ENCODE measurements around the gene PTPRN2. TPM values are rescaled to one million over a fixed set of nuclear protein-coding genes. Genes with fewer than 3 reads are reported as not detected.

PTPRN2 gene
- total and polyA plus RNA-seq, 7 donors, result 0.47 to 0.82 (median 0.51) TPM

GRCh38 chr7:157824011-157824818 lies 763.4 kb downstream of the PTPRN2 start:
- TF ChIP-seq, protein P1, sequence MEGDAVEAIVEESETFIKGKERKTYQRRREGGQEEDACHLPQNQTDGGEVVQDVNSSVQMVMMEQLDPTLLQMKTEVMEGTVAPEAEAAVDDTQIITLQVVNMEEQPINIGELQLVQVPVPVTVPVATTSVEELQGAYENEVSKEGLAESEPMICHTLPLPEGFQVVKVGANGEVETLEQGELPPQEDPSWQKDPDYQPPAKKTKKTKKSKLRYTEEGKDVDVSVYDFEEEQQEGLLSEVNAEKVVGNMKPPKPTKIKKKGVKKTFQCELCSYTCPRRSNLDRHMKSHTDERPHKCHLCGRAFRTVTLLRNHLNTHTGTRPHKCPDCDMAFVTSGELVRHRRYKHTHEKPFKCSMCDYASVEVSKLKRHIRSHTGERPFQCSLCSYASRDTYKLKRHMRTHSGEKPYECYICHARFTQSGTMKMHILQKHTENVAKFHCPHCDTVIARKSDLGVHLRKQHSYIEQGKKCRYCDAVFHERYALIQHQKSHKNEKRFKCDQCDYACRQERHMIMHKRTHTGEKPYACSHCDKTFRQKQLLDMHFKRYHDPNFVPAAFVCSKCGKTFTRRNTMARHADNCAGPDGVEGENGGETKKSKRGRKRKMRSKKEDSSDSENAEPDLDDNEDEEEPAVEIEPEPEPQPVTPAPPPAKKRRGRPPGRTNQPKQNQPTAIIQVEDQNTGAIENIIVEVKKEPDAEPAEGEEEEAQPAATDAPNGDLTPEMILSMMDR (IDR thresholded peaks at IDR 0.05), result no peak
- H3K27ac ChIP-seq, result no peak overlapping the region
- ATAC-seq, result no peak
- no peaks in the 10 kb centered on the region for H3K4me1 ChIP-seq
- peaks cover 0 to 7% (median 1%) of the 10 kb centered on the region in 3 donors for H3K27me3 ChIP-seq (ENCODE audit: insufficient read depth in 3 of 3, low read length in 2 of 3)
- H3K9me3 ChIP-seq, result no peaks in the 10 kb centered on the region
- H3K36me3 ChIP-seq (ENCODE audit: insufficient read depth in 1 of 2, low read depth in 1 of 2), result no peaks in the 10 kb centered on the region
- intact Hi-C loops (cut with DNase I), result no loop called here
- 83 to 84% (median 83%) methylated on average over 15 to 18 of the region's 18 CpGs for WGBS, 3 donors
- H3K4me3 ChIP-seq, result no peak overlapping the region
- DNase-seq, result no peak

DNA sequence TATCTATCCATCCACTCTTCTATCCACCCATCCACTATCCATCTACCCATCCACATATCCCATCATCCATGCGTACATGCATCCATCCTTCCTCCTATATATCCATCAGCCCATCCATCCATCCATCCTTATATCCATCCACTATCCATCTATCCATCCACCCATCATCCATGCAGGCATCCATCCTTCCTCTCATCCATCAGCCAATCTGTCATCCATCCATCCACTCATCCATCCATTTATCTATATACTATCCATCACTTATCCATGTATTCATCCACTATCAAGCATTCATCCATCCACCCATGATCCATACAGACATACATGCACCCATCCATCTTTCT lies 765.0 kb downstream of the PTPRN2 start:
- DNase-seq, result no peak
- no peak for ATAC-seq
- H3K4me3 ChIP-seq, result no peak overlapping the region
- 82 to 91% (median 90%) methylated on average over 1 of the region's 1 CpG for WGBS, 3 donors
- H3K27ac ChIP-seq, result no peak overlapping the region
- peaks cover 0 to 3% (median 1%) of the 10 kb centered on the region in 3 donors for H3K27me3 ChIP-seq (ENCODE audit: insufficient read depth in 3 of 3, low read length in 2 of 3)
- H3K9me3 ChIP-seq, result no peaks in the 10 kb centered on the region
- no peaks in the 10 kb centered on the region for H3K4me1 ChIP-seq
- H3K36me3 ChIP-seq (ENCODE audit: insufficient read depth in 1 of 2, low read depth in 1 of 2), result no peaks in the 10 kb centered on the region
- intact Hi-C loops (cut with DNase I), result no loop called here
- TF ChIP-seq, protein P1 (IDR thresholded peaks at IDR 0.05), result no peak

DNA sequence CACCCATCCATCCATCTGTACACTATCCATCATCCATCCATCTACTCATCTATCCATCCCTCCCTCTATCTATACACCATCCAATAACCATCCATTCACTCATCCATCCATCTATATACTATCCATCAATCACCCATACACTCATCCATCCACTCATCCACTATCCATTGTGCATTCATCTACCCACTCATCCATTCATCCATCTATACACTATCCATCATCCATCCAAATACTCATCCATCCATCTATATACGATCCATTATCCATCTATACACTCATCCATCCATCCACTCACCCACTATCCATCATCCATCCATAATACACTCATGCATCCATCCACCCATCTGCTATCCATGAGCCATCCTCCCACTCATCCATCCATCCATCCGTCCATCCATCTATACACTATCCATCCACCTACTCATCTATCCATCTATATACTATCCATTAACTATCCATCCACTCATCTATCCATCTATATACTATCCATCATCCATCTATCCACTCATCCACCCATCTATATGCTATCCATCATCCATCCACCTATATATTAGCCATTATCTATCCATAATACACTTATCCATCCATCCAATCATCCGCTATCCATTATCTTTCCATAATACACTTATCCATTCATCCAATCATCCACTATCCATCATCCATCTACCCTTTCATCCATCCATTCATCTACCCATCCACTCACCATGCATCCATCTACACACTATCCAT lies 765.5 kb downstream of the PTPRN2 start:
- no peaks in the 10 kb centered on the region for H3K4me1 ChIP-seq
- ATAC-seq (no peak), DNase-seq (no peak)
- no peaks in the 10 kb centered on the region for H3K9me3 ChIP-seq
- H3K27me3 ChIP-seq (ENCODE audit: insufficient read depth in 3 of 3, low read length in 2 of 3), result peaks cover 0 to 3% (median 1%) of the 10 kb centered on the region in 3 donors
- no peak overlapping the region for H3K27ac ChIP-seq
- H3K4me3 ChIP-seq, result no peak overlapping the region
- intact Hi-C loops (cut with DNase I), result no loop called here
- 81 to 90% (median 83%) methylated on average over 3 of the region's 3 CpGs for WGBS, 3 donors
- TF ChIP-seq, protein P1 (IDR thresholded peaks at IDR 0.05), result no peak
- no peaks in the 10 kb centered on the region for H3K36me3 ChIP-seq (ENCODE audit: insufficient read depth in 1 of 2, low read depth in 1 of 2)

DNA sequence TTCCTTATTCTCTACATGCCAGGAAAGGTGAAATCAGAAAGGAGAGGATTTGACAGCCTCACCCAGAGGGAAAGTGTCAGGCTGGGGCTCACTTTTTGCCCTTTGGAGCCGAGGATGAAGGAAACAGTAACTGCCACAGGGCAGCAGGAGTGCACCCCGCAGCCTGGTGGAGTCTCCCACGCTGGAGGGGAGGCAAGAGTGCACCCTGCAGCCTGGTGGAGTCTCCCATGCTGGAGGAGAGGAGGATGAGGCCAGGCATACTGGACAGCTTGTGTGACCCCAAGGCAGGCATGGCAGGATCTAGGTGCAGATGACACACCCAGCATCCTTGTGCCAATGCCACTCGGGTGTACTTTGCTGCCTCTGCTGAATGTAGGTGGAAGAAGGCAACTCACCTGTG lies 766.8 kb downstream of the PTPRN2 start:
- H3K9me3 ChIP-seq, result no peaks in the 10 kb centered on the region
- H3K4me3 ChIP-seq, result no peak overlapping the region
- ATAC-seq (no peak), DNase-seq (no peak)
- no peaks in the 10 kb centered on the region for H3K4me1 ChIP-seq
- H3K27ac ChIP-seq, result no peak overlapping the region
- 69 to 74% (median 72%) methylated on average over 4 of the region's 4 CpGs for WGBS, 3 donors
- intact Hi-C loops (cut with DNase I), result no loop called here
- H3K27me3 ChIP-seq (ENCODE audit: insufficient read depth in 3 of 3, low read length in 2 of 3), result peaks cover 0 to 3% (median 1%) of the 10 kb centered on the region in 3 donors
- H3K36me3 ChIP-seq (ENCODE audit: insufficient read depth in 1 of 2, low read depth in 1 of 2), result no peaks in the 10 kb centered on the region
- TF ChIP-seq, protein P1 (IDR thresholded peaks at IDR 0.05), result no peak

All from psoas muscle (tissue), 8 donors.